NCI-H748 treated with DMSO at 0.1 percent for 48 hours (cell line): ENCODE measurements around the gene VARS1.

Experiments
- DNase-seq: peaks from one replicate; lab custom pipeline; 2025; lab: John Stamatoyannopoulos, UW

Gene VARS1

DNA sequence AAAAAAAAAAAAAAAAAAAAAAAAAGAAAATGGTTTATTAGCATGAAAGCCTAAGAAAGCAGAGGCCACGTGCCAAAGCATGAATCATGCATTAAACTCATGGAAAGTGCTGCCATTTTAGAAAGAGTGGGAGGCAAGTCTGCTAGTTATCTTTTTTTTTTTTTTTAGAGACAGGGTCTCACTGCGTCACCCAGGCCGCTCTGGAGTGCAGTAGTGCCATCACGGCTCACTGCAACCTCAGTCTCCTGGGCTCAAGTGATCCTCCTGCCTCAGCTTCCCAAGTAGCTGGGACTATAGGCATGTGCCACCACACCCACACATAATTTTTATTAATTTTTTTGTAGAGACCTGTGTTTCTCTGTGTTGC, 23.6 kb downstream of the VARS1 start:
- no peak for DNase-seq

DNA sequence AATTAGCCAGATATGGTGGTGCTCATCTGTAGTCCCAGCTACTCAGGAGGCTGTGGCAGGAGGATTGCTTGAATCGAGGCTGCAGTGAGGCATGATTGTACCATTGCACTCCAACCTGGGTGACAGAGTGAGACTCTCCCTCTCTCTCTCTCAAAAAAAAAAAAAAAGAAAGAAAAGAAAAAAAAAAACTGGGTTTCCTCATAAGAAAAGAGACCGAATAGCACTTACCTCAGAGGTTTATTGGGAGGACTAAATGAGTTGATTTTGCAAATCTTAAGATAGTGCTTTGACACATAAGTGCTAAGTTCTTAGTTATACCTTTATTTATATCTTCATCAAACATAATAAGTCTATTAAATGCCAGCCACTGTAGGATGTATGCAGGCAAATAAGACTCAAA, 24.7 kb downstream of the VARS1 start:
- no peak for DNase-seq

DNA sequence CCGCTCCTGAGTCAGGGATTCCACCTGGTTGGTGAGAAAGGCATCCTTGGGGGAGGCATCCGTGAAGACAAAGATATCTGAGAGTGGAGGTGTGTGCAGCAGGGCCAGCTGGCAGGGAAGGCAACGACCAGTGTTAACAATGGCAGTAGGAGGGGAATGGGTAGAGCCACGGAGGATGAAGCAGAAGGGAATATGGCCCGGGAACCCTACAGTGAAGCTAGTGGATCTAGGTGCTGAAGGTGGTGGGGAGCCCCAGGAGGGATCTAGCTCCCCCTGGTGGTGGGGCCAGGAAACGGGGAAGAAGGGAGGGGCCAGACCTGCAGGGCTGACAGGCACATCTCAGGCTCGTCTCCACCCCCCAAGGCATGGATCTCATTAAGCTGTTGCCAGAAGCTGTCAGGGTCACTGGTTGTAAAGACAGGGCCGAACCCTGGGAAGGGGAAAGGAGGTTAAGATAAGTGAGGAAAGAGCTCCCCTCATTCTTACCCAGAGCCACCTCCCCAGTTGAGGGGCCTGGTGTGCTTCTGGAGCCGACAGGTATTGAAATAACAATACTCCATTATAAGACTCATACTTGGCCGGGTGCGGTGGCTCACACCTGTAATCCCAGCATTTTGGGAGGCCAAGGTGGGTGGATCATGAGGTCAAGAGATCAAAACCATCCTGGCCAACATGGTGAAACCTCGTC, 25.7 kb downstream of the VARS1 start:
- peak; percentile 63 for DNase-seq

DNA sequence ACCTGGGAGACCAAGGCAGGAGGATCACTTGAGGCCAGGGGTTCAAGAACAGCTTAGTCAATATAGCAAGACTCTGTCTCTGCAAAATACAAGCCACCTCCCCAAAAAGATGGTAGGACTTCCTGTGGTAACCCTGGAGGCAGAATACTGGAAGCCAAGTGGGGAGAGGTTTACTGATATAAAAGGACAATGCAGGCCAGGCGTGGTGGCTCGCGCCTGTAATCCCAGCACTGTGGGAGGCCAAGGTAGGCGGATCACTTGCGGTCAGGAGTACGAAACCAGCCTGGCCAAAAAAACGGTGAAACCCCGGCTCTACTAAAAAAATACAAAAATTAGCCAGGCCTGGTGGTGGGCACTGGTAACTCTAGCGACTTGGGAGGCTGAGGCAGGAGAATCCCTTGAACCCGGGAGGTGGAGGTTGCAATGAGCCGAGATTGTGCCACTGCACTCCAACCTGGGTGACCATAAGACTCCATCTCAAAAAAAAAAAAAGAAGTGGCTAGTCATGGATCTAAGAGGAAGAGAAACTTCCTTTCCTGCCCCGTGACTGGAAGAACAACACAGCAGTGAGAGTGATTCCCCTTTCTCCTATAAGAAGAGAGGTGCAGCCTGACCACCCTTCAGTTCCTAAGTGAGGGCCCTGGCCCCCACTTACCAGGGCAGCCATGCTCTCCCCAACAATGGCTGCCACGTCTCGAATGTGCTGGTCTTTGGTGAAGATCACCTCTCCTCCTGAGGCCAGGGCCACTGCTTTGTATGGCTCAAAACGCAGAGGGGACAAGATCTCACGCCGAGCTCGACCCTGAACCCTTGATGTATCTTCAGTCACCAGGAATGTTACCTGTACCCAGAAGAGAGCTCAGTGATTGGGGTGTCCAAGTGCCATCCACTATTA, 26.9 kb downstream of the VARS1 start:
- no peak for DNase-seq

DNA sequence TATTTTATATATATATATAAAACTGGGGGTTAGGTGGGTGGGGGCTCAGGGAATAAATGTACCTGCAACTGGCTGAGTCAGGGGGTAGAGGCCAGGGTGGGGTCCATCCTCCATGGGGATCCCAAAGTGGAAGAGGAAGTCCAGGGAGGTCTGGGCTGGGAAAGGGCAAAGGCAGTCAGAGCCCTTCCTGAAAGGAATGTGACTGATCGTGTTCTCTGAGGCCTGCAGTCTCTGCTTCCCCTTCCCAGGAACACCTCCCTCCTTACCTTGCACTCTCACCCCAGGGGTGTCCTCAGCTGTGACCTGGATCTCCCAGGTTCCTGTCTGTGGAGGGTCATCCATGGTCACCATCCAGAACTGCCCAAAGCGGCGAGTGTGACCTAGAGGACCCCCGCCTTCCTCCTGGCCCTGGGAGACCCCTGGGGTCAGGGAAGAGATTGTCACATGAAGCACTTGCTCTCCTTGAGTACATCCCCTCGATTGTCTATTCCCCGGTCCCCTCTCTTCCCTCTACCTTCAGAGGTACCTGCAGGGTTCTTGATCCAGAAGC, 28.4 kb downstream of the VARS1 start:
- DNase-seq = no peak

DNA sequence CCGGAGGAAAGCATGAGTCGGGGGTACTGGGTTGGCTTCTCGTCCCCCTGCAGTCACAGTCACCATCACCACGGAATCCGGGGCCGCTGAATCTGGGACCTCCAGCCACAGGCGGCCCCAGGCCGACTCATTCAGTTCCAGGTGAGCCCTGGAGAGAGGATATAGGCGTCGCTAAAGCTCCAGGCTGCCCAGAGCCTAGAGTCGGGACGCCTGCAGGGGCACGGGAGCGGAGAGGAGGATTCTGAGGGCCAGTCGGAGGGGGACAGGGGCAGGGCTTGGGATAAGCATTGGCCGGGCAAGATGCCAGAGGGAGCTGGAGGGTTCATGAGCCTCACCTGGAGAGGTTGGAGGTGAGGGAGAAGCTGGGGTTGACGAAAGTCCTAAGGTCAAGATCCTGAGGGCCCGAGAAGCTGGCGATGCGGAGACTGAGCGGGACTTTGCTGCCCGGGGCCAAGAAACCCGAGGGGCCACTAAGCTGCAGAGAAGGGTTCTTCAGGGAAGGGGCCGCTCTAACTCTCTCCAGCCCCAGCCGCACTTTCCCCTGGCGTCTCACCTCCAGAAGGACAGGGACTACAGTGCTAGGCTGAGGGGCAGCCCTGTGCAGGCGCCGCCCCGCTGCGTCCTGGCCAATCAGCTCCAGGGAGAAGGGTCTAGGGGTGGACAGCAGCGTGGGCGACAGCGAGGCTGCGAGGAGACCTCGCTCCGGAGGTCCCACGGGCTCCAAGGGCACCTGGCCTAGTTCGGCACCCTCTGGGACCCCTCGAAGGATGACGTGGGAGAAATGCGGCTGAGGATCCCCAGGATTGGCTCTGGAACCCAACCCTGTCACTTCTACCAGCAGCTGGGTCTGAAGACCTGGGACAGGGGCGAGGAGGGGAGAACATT, 29.4 kb downstream of the VARS1 start:
- DNase-seq = no peak

DNA sequence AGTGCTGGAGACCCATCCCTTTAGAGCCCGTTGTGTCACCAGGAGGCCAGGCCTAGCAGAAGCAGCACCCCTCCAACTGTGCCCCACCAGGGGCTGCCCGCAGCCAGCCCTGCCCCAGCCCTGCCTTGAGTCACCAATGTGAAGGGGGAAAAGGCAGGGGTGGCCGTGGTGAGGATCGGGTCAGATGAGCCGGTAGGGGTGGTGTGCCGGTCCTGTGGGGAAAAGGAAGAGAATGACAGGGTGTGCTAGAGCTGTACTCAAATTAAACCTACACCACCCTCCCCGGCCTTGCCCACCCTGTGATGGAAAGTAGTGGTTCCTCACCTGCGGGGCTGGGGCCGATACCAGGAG, 30.0 kb downstream of the VARS1 start:
- no peak for DNase-seq

DNA sequence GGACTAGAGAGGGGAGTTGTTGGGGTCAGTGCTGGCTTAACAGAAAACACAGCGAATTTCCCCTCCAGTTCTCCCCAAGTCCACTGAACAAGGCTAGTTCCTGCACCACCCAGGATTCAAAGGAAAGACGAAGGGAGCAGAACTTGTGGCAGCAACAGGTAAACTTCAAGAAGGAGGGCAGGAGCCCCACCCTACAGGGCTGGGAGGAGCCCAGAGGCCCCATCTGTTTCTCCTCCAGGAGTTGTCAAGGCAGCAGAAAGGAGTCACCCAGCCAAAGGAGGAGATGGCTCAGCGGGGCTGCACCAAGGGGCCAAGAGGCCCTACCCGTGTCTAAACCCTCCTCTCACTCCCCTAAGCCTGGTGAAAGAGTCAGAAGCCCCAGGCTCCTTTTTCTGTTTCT, 31.4 kb downstream of the VARS1 start:
- DNase-seq = no peak

DNA sequence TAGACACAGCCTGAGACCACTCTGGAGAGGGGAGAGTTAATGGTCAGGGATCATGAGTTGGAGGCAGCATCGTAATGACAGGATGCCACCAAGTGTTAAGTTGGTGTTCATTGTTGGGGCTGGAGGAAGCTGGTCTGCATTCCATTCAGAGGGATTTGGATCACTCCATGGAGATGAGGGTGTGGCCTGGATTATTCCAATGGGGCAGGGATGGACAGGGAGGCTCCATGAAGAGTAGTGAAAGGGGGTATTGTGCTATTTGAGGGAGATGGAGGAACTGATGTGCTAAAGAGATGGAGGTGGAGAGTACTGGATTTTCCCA, 32.0 kb downstream of the VARS1 start:
- DNase-seq = no peak

DNA sequence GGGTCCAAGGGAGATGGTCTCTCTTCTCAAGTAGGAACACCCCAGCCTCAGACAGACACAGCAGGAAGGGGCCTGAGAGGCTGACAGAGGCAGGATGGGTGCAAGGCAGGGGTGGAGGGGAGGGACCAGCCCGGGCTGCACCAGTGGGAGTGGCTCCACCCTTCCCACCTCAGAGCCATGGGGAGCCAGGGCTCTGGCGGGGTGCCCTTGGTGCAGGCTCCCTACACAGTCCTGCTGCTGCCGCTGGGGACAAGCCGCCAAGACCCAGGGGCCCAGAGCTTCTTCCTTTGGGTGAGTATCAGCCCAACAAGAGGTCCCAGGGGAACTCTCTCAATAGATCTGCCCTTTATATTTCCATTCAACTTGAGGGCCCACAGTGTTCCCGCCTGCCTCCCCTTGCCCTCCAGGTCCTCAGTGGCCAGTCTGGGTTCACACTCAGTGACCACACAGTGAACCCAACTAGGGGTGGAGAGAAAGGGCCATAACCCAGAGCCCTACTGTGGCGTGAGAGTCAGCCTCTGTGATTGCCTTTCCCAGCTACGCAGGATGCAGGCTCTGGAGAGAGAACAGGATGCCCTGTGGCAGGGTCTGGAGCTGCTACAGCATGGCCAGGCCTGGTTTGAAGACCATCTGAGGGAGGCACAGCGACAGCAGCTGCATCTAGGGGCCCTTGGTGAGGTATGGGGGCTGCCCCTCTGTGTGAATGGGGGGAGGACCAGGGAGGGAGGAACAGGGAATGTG, 32.5 kb downstream of the VARS1 start:
- DNase-seq = no peak

DNA sequence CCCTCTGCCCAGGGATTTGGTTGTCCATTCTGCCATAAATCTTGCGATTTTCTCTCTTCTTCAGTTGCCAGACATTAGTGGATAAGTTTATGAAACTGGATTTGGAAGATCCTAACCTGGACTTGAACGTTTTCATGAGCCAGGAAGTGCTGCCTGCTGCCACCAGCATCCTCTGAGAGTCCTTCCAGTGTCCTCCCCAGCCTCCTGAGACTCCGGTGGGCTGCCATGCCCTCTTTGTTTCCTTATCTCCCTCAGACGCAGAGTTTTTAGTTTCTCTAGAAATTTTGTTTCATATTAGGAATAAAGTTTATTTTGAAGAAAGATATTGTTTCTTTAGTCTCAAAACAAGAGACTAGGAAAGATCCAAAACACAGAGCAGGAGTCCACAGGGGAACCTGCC, 33.2 kb downstream of the VARS1 start, which contains the start of gene SAPCD1:
TSS of gene SAPCD1 (plus strand) at position 301 of the 400 bp plus-strand sequence. CDS start 399 bp downstream, outside the sequence.
- DNase-seq = no peak

DNA sequence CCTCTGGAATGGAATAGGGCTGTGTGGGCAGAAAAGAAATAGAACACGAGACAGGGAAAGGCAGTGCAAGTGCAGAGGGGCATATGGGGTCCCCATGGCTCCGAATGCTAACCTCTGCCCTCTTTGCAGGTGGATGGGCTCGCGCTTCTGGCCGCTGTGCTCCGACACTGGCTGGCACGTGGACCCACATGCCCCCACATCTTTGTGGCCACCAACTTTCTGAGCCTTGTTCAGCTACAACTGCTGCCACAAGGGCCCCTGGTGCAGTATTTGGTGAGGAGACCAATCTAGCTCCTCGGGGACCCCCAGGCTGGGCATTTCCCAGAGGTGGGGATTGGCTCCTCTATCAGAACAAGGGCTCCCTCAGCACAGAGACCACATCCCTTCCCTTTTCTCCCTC, 34.2 kb downstream of the VARS1 start:
- DNase-seq = no peak

DNA sequence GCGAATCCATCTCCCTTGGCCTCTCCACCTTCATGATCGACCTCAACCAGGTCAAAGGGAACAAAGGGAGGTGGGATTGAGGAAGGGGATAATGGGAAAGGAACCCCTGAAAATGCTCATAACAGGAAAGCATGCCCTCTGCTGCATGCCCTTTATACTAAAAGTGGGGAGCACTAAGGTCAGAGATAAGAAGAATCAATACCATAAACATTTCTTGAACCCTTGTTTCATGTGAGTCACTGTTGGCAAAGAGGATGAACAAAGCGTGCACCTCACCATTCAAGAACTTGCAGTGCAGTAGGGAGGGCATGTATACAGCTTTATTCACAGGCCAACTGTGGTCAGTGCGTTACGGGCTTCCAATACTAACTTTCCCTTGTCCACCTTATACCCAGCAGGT, 34.8 kb downstream of the VARS1 start:
- DNase-seq = no peak

DNA sequence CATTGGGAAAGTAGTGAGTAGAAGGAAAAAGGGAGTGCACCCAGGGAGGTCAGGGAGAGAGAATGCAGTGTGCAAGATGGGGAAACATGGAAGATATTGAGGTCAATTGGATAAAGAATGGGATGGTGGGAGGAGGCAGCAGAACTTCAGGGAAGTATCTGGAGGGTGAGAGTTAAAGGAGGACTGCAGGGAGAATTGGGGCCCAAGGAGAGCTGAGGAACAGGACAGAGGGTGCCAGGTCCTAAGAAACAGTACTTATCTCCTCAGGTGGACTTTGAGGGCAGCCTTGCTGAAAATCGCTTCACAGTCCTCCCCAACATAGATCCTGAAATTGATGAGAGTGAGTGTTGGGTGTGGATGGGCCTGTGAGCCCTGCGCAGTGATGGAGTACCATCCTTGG, 37.3 kb downstream of the VARS1 start:
- no peak for DNase-seq

DNA sequence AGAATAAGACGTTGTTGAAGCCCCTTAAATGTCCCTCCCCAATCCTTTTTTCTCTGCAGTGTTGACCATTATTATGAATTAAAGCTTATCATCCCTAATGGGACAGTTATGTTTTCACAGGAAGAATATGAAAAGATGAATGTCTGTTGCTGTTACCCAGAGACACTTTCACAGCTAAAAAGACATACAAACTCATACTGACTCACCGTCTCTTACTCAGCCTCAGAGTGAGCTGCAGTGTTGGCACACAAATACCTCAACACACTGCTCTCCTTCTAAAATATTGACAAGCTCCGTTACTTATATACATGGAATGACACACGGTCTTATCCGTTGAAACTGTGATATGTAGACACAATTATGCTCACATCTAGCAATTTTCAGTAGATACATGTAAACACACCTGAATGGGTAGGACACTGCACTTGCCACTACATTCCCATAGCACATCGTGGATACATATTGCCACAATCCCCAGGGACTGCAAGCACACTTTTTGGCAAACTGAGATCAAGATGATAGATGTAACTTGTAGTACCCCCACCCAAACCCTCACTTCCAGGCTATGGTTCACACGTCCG, 42.7 kb downstream of the VARS1 start:
- DNase-seq = no peak

DNA sequence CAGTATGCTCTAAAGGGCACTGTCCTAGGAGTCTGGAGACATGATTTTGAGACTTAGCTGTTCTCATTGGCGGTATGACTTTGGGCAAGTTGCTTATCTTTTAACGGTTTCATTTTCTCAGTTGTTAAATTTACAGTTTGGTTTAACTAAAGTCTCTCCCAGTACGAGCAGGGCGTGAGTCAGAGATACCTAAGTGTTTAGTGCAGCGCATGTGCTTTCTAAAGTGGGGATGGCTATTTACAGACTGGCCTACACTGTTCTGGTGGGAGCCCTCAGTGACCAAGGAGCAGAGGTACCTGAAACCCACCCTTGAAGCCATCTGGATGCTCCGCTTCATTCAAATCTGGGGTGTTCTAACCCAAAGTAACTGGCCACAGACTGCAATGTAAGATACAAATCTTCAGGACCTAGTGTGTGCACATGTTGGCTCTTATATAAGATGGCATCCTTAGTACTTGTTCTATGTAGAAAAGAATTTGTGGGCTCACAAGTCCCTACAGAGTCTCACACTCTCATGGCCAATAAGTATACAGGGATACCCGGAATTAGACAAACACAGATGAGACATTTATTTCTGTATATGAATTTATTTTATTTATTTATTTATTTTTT, 45.0 kb downstream of the VARS1 start:
- no peak for DNase-seq

DNA sequence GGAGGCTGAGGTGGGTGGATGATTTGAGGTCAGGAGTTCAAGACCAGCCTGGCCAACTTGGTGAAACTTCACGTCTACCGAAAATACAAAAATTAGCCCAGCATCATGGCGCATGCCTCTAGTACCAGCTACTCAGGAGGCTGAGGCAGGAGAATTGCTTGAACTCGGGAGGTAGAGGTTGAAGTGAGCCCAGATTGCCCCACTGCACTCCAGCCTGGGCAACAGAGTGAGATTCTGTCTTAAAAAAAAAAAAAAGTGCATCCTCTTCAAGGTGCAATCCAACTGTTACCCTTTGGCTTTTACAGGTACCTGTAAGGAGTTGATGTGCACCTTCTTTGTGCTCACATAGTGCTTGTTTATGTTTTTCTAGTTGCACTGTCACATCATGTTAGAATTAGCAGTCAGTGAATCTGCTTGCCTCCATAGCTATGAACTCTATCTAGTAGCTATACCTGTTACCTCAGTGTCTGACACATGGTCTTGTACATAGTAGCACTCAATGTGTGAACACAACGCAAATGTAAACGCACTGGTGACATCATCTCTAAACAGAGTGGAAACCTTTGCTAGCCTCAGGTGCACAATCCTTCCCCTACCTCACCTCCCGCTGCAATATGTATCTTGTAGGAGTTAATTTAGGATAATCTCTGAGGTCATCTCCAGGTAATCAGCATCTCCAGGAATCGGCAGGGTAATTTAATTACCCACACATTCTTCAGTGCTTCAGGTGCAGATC, 46.1 kb downstream of the VARS1 start:
- no peak for DNase-seq
